Measurements from ENCODE around the gene SLC46A2.

The SLC46A2 gene

DNA sequence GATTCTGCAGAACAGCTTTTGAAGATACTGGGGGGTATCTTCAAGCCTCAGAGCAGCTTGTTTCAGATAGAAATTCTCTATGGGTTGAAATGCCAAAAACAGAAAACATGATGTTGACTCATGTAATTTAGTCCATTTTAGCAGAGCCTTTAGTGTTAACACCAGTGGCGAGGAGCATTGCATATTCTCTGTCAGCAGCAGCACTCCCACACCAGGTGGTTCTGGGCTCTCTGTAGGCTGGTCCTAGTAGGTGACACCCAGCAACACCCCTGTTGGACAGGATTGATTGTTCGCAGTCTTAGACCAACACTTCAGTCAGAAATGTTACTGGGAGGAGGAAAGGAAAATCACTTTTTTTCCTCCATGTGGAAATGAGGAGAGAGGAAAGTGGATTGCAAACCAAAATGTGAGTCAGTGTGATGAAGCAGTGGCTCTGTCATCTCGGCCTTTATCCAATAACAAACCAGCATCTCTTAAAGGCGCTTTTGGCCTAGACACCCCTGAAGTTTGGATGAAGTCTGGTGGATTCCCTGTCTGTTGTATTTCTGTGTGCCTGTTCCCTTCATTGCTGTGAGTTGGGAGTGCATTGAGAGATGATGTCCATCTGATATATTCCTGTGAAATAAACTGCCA is 16.8 kb downstream of the SLC46A2 start:
- TF ChIP-seq CTCF (IDR thresholded peaks at IDR 0.05) (no peak), ZFX (IDR thresholded peaks at IDR 0.05; ENCODE audit: borderline replicate concordance) (no peak)
- no peak overlapping the region for H3K27ac ChIP-seq

DNA sequence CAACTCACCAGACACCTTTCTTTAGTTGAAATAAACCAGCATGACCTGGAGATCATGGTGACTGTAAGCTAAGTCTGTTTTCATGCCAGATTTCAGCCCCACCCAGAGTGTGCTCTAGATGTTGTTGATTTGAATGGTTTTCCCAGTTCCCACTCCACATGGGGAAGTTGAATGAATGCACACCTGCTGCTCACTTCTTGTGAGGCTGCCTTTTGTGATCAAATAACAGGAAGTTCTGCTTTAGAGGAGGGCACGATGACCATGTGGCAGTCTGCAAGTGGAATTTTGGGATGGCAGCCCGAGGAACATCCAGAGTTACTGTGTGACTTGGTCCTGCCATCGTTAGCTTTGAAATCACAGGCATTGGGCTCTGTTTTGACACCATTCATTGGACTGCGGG is 18.7 kb downstream of the SLC46A2 start:
- no peak for TF ChIP-seq CTCF (IDR thresholded peaks at IDR 0.05)
- TF ChIP-seq ZFX (IDR thresholded peaks at IDR 0.05; ENCODE audit: borderline replicate concordance) = no peak
- H3K27ac ChIP-seq = no peak overlapping the region

- H3K27ac ChIP-seq = no peak overlapping the region
- no peak for TF ChIP-seq ZFX (IDR thresholded peaks at IDR 0.05; ENCODE audit: borderline replicate concordance)
- TF ChIP-seq CTCF (IDR thresholded peaks at IDR 0.05) = no peak
Observed at GRCh38 chr9:112870556-112870955, 20.1 kb downstream of the SLC46A2 start.

DNA sequence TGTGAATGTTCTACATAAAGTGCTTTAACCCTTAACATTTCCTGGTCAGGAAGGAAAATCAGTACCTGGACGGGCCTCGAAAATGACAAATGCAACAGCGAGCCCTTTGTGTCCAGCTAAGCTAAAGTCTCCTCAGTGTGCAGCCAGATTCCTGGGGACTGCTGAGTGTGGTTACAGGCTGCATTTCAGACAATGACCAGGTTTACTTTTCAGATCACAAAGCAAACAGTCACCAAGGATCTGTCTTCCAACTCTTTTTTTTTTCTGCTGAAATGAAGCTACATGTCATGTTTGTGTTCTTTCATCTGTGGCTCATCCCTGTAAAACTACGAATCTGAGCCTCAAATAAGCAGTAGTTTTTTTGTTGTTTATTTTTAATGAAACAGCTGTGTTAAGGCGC is 20.8 kb downstream of the SLC46A2 start:
- TF ChIP-seq ZFX (IDR thresholded peaks at IDR 0.05; ENCODE audit: borderline replicate concordance) (no peak), CTCF (IDR thresholded peaks at IDR 0.05) (no peak)
- H3K27ac ChIP-seq = no peak overlapping the region

GRCh38 chr9:112869041-112869529 is 21.6 kb downstream of the SLC46A2 start:
- TF ChIP-seq ZFX (IDR thresholded peaks at IDR 0.05; ENCODE audit: borderline replicate concordance) (no peak), CTCF (IDR thresholded peaks at IDR 0.05) (no peak)
- no peak overlapping the region for H3K27ac ChIP-seq

GRCh38 chr9:112868461-112868860 is 22.2 kb downstream of the SLC46A2 start:
- TF ChIP-seq ZFX (IDR thresholded peaks at IDR 0.05; ENCODE audit: borderline replicate concordance) = no peak
- no peak for TF ChIP-seq CTCF (IDR thresholded peaks at IDR 0.05)
- peak overlapping the region; percentile 85 for H3K27ac ChIP-seq

GRCh38 chr9:112867275-112867991 is 23.2 kb downstream of the SLC46A2 start:
- peak overlapping the region; percentile 85 for H3K27ac ChIP-seq
- TF ChIP-seq ZFX (IDR thresholded peaks at IDR 0.05; ENCODE audit: borderline replicate concordance) (no peak), CTCF (IDR thresholded peaks at IDR 0.05) (no peak)

Data from 22Rv1 (cell line).